GM19043 (cell line): ENCODE measurements around the gene NALF2.

Source experiments
- ATAC-seq: cut with Tn5 transposase; IDR thresholded peaks from one replicate; pipeline ENCODE4 v1.9.1; 2021; ENCODE audit warnings: low read depth; ENCODE audit not compliant: unreplicated experiment

NALF2 gene

DNA sequence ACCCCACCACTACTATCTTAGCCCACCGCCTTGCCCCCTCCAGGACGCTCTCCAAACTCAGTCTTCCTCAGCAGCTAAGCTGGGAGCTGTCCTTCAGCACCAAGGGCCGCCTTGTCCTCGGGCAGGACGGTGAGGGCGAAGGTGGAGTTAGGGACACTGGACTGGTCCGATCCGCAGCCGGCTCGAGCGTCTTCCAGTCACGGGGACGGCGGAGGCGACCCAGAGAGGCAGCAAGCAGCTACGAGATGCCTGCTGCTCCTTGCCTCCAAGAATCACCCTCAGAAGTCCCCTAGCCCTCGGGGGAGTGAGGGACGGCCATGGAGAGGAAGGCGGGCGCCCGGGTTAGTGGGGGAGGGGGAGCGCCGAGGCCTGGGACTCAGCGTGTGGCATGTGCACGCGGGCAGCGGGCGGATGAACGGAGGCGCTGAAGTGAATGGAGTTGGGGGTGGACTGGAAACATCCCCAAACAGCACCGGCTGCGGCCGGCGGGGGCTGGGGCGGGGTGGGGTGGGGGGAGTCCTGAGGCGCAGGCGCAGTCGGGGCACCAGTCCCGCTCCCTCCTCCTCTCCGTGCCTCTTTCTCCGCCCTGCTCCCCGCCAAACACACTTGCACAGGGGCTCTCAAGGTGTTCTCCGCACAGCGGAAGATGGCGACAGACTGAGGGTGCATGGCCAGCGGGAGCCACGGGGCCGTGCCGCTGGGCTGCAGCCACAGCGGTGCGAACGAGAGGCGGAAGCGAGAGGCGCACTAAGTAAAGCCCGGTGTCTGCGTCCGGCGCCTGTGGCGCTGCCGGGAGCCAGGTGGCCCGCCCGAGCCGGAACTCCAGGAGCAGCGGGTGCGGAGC is at the start of gene NALF2:
Gene NALF2 (plus strand): TSS at position 545 of the 844 bp plus-strand sequence. CDS start 957 bp downstream, outside the sequence.
- ATAC-seq, result no peak

DNA sequence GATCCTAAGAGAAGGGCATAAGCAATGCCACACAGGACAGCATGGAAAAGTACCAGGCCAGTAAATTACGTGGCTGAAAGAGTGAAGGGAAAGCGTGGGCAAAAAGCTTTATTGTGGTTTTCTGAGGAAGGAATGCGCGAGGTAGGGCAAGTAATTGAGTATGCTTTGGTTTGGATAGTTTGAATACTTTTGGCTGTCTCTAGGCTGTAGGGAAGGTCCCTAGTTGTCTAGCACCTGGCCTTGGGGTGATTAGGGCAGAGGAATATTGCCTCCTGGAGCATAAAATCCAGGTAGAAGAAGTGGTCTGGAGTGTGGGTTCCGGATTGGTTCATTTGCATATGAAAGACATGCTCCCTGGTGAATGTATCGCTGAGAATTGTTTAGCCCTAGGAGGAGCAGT is 46.4 kb upstream of the NALF2 start:
- no peak for ATAC-seq

DNA sequence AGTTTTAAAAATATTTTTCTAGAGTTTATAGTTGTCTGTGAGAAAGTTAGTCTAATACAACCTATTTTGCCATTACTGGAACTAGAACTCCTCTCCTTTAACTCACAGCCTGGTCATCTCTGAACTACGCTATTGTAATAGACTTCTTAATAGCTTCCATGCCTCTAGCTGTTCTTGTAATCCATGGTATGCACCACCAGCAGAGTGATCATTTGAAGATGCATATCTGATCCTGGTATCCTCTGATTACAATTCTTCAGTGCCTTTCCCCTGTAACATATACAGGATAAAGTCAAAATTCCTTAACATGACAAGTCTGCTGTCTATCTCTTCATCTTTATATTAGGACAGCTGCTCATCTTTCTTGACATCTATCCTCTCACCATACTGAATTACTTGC is 37.6 kb upstream of the NALF2 start:
- no peak for ATAC-seq

DNA sequence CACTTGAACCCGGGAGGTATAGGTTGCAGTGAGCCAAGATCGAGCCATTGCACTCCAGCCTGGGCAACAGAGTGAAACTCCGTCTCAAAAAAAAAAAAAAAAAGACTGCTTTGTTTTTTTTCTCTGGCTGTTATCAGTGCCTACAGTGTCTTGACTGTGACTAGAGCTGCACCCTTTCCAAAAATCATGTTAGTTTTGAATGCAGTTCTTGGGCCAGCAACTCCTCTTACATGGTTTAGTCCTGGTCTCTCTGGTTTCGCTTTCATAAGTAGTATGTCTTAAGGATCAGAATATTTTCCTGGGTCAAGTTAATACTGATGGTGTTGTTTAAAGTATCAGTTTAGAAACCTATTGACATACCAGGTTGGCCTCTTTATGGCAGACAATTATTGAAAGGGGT is 34.2 kb upstream of the NALF2 start:
- ATAC-seq, result no peak

GRCh38 chrX:69489625-69490024 is 14.5 kb upstream of the NALF2 start:
- no peak for ATAC-seq

DNA sequence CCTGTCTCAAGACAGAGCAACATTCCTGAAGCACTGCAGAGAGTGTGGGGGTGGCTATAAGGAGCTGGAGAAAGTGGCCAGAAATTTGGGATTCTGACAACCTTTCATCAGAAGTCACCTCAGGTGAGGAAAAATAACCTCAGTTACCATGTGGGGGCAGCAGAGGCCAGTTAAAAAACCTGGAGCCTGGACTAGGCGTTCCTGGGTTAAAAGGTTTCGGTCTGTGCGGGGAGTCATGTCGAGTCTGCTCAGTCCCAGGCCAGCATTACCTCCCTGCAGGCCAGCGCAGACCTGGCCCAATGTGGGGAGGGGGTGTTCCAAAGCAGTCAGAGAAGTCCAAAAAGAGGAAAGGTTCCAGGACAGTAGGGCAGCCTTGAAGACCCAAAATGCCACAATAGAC is 10.9 kb upstream of the NALF2 start:
- no peak for ATAC-seq

DNA sequence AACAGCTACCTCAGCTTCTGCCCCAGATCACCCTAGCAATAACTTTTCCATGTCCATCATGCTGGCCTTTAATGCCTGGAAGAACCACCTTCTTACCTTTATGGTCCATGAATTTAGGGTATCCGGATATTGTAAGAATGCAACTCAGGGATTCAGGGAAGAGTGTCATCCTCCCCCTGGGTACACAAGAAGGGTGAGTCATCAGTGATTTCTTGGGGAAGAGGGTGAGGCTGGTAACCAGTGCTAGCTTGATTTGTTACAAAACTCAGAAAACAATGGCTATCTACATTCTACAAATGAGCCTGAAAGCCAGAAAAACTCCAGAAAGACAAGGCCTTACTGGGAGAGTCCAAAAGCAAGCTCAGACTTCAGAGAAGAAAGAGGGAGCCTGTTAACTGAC is 10.4 kb upstream of the NALF2 start:
- ATAC-seq, result no peak

DNA sequence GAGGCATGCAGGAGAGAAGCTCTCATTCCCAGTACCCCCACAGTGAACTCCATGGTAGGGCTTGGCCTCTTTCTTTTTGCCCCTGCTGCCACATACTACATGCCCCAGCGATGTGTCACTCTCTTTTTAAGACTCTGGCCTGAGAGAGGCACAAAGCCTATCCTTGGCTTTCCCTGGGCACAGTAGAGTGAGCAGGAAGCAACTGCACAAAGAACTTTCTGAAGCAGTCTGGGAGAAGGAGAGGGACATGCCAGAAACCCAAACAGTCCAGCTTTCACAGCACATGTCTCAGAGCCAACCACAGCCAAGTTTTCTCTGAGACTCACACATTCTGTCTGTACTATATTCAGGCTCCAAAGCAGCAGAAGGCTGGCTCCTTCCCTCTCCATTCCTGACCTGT is 7.9 kb upstream of the NALF2 start:
- no peak for ATAC-seq

GRCh38 chrX:69501429-69501828 is 2.7 kb upstream of the NALF2 start:
- no peak for ATAC-seq

DNA sequence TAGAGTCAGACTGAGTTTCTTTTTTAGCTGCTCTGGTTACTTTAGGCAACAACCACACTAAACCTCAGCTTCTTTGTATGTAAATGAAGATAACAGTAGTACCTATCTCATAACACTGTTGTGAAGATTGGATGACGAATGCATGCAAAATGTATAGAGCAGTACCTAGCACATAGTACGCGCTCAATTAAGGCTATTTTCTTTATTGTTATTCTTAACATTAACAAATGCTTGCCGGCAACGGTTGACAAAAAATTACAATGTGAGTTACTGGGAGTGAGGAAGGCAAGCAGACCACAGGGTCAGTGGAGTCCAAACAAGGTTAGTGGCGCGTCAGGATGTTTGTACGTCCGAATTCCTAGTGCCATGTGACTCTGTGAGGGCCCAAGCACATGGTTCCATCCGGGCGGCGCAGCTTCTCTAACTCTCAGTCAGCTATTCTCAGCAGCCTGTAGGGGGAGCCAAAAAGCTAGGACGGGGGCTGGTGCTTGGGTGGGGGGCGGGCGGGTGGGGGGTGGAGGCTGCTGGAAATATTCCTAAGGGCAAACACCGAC is 821 bp upstream of the NALF2 start:
- ATAC-seq, result no peak

GRCh38 chrX:69504626-69505612 is 793 bp downstream of the NALF2 start:
- no peak for ATAC-seq

- no peak for ATAC-seq
Measured at GRCh38 chrX:69505772-69506616, 1.9 kb downstream of the NALF2 start.

- ATAC-seq, result no peak
Measured at GRCh38 chrX:69506617-69507499, 2.7 kb downstream of the NALF2 start.

DNA sequence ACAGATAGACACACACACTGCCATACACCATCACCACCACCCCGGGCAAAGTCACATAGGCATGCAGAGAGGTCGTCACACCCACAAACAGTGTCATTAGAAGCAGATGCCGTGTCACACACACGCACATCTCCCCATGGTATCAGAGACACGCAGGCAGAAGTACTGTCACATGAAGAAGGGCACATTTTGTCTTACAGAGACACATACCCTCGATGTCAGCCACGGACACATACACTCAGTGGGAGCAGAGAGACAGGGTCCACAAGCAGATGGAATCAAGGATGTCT is 3.3 kb downstream of the NALF2 start:
- ATAC-seq, result no peak

GRCh38 chrX:69508610-69509009 is 4.5 kb downstream of the NALF2 start:
- ATAC-seq, result no peak

DNA sequence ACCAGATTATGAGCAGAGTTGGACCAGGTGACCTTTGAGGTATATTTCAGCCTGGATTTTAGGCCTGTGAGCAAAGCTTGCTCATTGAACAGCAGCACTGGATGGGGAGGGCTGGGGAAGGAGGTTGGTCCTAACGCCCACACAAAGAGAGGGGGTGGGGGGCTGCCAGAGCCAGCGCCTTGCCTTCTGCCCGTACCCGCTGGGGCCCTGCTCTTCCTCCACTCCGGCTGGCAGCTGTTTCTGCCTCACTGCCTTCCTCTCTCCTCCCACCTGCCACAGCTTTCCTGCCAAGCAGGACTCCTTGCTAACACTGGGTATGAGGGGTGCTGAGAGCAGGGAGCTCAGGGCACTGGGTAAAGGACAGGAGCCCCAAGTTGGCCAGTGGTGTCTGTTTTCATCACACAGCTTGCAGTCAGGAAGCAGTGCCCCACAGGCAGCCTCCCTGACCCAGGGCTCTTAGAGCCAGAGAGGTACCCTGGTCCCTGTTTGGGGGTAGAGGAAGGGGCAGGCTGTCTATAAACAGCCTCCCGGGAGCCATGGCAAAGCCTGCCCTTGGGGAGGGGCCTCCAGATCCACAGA is 6.1 kb downstream of the NALF2 start:
- no peak for ATAC-seq

DNA sequence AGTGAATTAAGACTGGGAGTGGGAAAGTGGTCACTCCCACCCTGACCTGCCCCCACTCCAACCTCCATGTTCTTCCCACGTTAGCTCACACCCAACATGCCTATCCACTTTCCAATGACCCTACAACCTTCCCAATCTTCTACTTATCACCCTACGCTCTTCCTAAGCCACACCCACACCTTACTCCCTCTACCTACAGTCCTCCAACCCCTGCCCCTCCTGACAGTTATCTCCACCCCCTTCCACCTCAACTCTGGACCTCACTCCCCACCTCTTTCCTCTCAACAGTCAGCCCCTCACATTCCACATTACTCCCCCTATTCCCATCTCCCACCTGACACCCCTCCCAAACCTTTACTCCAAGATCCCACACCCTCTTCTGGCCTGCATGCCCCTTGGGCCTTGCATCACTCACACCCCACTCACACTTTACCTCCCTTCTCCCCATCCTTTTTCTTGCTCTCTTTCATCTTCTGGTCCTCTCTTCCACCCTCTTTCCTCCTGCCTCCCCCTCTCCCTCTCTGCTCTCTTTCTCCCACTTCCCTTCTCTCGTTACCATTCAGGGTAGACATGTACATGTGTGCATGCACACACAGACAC is 6.9 kb downstream of the NALF2 start:
- no peak for ATAC-seq

GRCh38 chrX:69522052-69522451 is 17.9 kb downstream of the NALF2 start:
- no peak for ATAC-seq

DNA sequence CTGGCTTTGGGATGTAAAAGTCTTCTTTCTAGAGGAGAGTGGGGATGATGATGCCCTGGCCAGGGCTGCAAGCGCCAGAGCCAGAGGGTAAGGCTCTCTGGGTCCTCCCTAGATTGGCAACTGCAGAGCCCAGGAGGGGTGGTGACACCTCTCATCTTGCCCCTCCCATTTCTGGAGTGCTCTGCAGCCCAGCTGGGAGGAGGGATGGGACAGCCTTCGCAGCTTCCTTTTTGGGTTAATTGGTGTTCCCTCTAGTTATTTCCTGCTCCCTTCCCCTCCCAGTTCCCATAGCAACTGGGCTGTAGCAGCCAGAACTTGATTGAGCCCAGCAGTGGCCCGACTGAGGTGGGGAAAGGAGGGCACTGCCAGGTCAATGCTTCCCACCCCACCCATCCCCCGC is 19.2 kb downstream of the NALF2 start:
- ATAC-seq, result no peak
